PC-3 (cell line): ENCODE results near the gene TBCB. TPM values are rescaled to one million over a fixed set of nuclear protein-coding genes. Genes with fewer than 3 reads are reported as not detected.

Source experiments
- ATAC-seq: fragments of 200-7000 bp; cut with Tn5 transposase; 2 replicates; pipeline ENCODE4 v1.9.1; 2020; ENCODE audit warnings: mild to moderate bottlenecking, moderate library complexity
- BruUV-seq: library from RNA; stranded (reverse); fragments of 400-500 nt; replicated peaks from 2 replicates; lab custom pipeline; 2021; lab: Mats Ljungman, UMichigan
- CTCF ChIA-PET: fragments of 300-600 bp; sonication (Branson Sonifier 250); formaldehyde crosslinking; loops from one replicate; lab custom pipeline; 2022; ENCODE audit warnings: antibody characterized with exemption; lab: Charles Lee
- POLR2A ChIA-PET: fragments of 300-600 bp; sonication (Branson Sonifier 250); formaldehyde crosslinking; loops from one replicate; lab custom pipeline; 2022; ENCODE audit warnings: antibody characterized with exemption; ENCODE audit not compliant: unreplicated experiment; lab: Charles Lee
- DNase-seq: peaks from one replicate; pipeline ENCODE4 v3.0.0-alpha.2; 2015
- H2AFZ ChIP-seq: fragments of 300-600 bp; sonication (generic); 2 replicates; pipeline ENCODE4 v1.6.0; 2016; ENCODE audit warnings: antibody characterized with exemption, low read length
- H3F3A ChIP-seq: fragments of 300-600 bp; sonication (generic); one replicate; pipeline ENCODE4 v1.6.0; 2017; ENCODE audit warnings: antibody characterized with exemption, low read length, control low read depth, mild to moderate bottlenecking; ENCODE audit not compliant: unreplicated experiment
- H3K27ac ChIP-seq: fragments of 300-600 bp; sonication (generic); 2 replicates; pipeline ENCODE4 v1.5.1; 2016; ENCODE audit warnings: mild to moderate bottlenecking, low read length
- H3K27me3 ChIP-seq: fragments of 300-600 bp; sonication (generic); 2 replicates; pipeline ENCODE4 v1.6.1; 2016; ENCODE audit warnings: low read length, mixed read lengths
- H3K36me3 ChIP-seq: fragments of 300-600 bp; sonication (generic); 2 replicates; pipeline ENCODE4 v1.6.1; 2016; ENCODE audit warnings: low read depth, mixed run types, low read length, mixed read lengths
- H3K4me1 ChIP-seq: fragments of 300-600 bp; sonication (generic); 2 replicates; pipeline ENCODE4 v1.5.1; 2016; ENCODE audit warnings: low read length; ENCODE audit not compliant: insufficient read depth
- H3K4me2 ChIP-seq: fragments of 300-600 bp; sonication (generic); 2 replicates; pipeline ENCODE4 v1.6.0; 2016; ENCODE audit warnings: low read length
- H3K4me3 ChIP-seq: fragments of 300-600 bp; sonication (generic); 2 replicates; pipeline ENCODE4 v1.5.1; 2016; ENCODE audit warnings: mild to moderate bottlenecking, low read length, mixed read lengths
- H3K79me2 ChIP-seq: fragments of 300-600 bp; sonication (generic); 2 replicates; pipeline ENCODE4 v1.6.1; 2017; ENCODE audit warnings: low read length, mixed read lengths
- H3K9ac ChIP-seq: fragments of 300-600 bp; sonication (generic); 2 replicates; pipeline ENCODE4 v1.6.0; 2016; ENCODE audit warnings: mild to moderate bottlenecking, low read length
- H3K9me2 ChIP-seq: fragments of 300-600 bp; sonication (generic); replicated peaks from 2 replicates; pipeline ENCODE4 v1.6.1; 2016; ENCODE audit warnings: mixed run types, low read length, mixed read lengths
- H3K9me3 ChIP-seq: fragments of 300-600 bp; sonication (generic); 2 replicates; pipeline ENCODE4 v1.6.1; 2016; ENCODE audit warnings: low read length, mixed read lengths
- H4K20me1 ChIP-seq: fragments of 300-600 bp; sonication (generic); 2 replicates; pipeline ENCODE4 v1.6.1; 2016; ENCODE audit warnings: low read length, mixed read lengths
- EZH2 ChIP-seq: fragments of 300-600 bp; sonication (generic); IDR thresholded peaks from one replicate; pipeline ENCODE4 v1.6.1; 2017; ENCODE audit warnings: antibody characterized with exemption, mild to moderate bottlenecking, low read length; ENCODE audit not compliant: unreplicated experiment
- EZH2phosphoT487 ChIP-seq: fragments of 300-600 bp; sonication (generic); IDR thresholded peaks from 2 replicates; pipeline ENCODE4 v1.6.1; 2018; ENCODE audit warnings: mild to moderate bottlenecking, antibody characterized with exemption, low read length, borderline replicate concordance
- intact Hi-C: fragments of 100-400 bp; cut with micrococcal nuclease; formaldehyde crosslinking; loops from 2 replicates; pipeline ENCODE4 v1.9.0; 2023
- total RNA-seq: library from RNA; depleted of rRNA; stranded (reverse); fragments of >200 nt; gene quantifications from 2 replicates; pipeline ENCODE4 v1.2.3, GENCODE V29; 2014
- TF ChIP-seq, protein P1 (sequence below): fragments of 300-600 bp; sonication (generic); conservative IDR thresholded peaks from 2 replicates; pipeline ENCODE4 v1.5.1; 2017; ENCODE audit warnings: antibody characterized with exemption, low read depth, mild to moderate bottlenecking, low read length

Gene TBCB
- total RNA-seq, 1 experiment from 2014 or later: 260 TPM

DNA sequence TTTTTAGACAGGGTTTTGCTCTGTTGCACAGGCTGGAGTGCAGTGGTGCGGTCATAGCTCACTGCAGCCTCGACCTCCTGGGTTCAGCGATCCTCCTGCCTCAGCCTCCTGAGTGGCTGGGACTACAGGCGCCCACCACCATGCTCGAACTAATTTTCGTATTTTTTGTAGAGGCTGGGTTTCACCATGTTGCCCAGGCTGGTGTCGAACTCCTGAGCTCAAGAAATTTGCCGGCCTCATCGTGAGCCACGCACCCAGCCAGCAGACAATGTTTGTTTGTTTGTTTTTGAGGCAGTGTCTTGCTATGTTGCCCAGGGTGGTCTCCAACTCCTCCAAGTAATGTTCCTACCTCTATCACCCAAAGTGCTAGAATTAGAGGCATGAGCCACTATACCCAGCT lies 37.9 kb downstream of the TBCB start:
- no peak for DNase-seq
- H3K9me2 ChIP-seq: no peaks in the 10 kb centered on the region
- no peaks in the 10 kb centered on the region for H3K4me1 ChIP-seq
- H3K9ac ChIP-seq: no peak overlapping the region
- intact Hi-C loops: no loop called here
- no peak overlapping the region for H2AFZ ChIP-seq
- H3K4me2 ChIP-seq: no peak overlapping the region
- no peak overlapping the region for H3K27ac ChIP-seq
- no peaks in the 10 kb centered on the region for H3K9me3 ChIP-seq
- no peak for ATAC-seq
- no peaks in the 10 kb centered on the region for H3K27me3 ChIP-seq
- H3K36me3 ChIP-seq: no peaks in the 10 kb centered on the region
- H4K20me1 ChIP-seq: no peaks in the 10 kb centered on the region
- BruUV-seq: no TSS peak
- ChIA-PET POLR2A (no interaction called here), CTCF (no interaction called here)
- no peaks in the 10 kb centered on the region for H3F3A ChIP-seq
- H3K4me3 ChIP-seq: no peak overlapping the region
- no peak for TF ChIP-seq EZH2phosphoT487
- TF ChIP-seq, protein P1, sequence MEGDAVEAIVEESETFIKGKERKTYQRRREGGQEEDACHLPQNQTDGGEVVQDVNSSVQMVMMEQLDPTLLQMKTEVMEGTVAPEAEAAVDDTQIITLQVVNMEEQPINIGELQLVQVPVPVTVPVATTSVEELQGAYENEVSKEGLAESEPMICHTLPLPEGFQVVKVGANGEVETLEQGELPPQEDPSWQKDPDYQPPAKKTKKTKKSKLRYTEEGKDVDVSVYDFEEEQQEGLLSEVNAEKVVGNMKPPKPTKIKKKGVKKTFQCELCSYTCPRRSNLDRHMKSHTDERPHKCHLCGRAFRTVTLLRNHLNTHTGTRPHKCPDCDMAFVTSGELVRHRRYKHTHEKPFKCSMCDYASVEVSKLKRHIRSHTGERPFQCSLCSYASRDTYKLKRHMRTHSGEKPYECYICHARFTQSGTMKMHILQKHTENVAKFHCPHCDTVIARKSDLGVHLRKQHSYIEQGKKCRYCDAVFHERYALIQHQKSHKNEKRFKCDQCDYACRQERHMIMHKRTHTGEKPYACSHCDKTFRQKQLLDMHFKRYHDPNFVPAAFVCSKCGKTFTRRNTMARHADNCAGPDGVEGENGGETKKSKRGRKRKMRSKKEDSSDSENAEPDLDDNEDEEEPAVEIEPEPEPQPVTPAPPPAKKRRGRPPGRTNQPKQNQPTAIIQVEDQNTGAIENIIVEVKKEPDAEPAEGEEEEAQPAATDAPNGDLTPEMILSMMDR: no peak
- TF ChIP-seq EZH2: no peak
- H3K79me2 ChIP-seq: no peaks in the 10 kb centered on the region

DNA sequence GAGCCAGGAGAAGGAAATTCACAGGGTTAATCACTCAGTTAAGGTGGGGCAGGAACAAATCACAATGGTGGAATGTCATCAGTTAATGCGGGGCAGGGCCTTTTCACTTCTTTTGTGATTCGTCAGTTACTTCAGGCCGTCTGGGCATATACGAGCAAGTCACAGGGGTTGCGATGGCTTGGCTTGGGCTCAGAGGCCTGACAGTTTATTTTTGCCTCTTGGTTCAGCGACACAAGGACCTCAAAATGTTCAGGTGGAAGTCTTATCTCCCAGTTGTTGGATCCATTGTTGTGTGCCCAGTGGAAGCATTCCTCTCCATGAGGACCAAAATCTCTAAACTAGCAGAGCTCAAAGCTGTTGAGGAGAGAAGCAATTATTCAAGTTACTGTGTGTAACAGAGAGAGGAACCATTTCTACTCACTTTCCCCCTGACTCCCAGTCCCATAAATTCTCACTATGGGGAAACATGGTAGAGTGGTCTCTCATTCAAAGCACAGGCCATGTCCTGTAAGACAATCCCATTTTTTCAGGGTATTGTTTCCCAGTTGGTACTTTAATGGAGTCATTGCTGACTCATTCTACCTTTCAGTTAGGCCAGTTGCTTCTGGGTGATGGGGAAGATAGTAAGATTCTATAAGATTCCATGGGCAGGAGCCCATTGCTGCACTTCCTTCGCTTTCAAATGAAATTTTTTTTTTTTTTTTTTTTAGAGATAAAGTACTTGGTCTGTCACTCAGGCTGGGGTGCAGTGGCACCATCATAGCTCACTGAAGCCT lies 45.7 kb downstream of the TBCB start:
- Histone ChIP-seq H2AFZ (no peak overlapping the region), H3K27me3 (no peaks in the 10 kb centered on the region), H3K4me2 (no peak overlapping the region), H3K9ac (no peak overlapping the region), H3K79me2 (no peaks in the 10 kb centered on the region), H3K4me1 (no peaks in the 10 kb centered on the region), H3K9me3 (no peaks in the 10 kb centered on the region), H3K36me3 (0 out of 2 replicates have a peak, but pooled peaks cover 4% of the 10 kb centered on the region), H3K9me2 (no peaks in the 10 kb centered on the region), H3K4me3 (no peak overlapping the region), H4K20me1 (no peaks in the 10 kb centered on the region), H3F3A (no peaks in the 10 kb centered on the region), H3K27ac (no peak overlapping the region)
- no peak for TF ChIP-seq EZH2phosphoT487
- TF ChIP-seq, protein P1: no peak
- no peak for TF ChIP-seq EZH2
- DNase-seq (no peak), ATAC-seq (no peak)
- no TSS peak for BruUV-seq
- POLR2A ChIA-PET: no interaction called here
- CTCF ChIA-PET: interaction anchor here (0.7 kb wide), 1 partner anchor 525 kb away, joined by 4 read pairs; no protein-coding TSS in a partner anchor
- intact Hi-C loops: no loop called here

DNA sequence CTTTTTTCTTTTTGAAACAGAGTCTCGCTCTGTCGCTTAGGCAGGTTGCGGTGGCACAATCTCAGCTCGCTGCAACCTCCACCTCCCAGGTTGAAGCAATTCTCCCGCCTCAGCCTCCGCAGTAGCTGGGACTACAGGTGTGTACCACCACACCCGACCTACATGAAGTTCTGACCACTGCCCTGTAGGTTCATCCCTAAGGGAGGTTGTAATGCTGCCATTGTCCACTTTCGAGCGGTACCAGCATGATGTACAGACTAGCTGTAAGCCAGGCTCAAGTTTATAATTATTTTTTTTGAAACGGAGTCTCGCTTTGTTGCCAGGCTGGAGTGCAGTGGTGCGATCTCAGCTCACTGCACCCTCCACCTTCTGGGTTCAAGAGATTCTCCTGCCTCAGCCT lies 48.5 kb downstream of the TBCB start:
- no peak overlapping the region for H2AFZ ChIP-seq
- H3K79me2 ChIP-seq: no peaks in the 10 kb centered on the region
- no peak for ATAC-seq
- no peaks in the 10 kb centered on the region for H3K27me3 ChIP-seq
- H3K4me1 ChIP-seq: no peaks in the 10 kb centered on the region
- no peak for DNase-seq
- BruUV-seq: no TSS peak
- H3K4me3 ChIP-seq: no peak overlapping the region
- POLR2A ChIA-PET: no interaction called here
- no peaks in the 10 kb centered on the region for H3F3A ChIP-seq
- CTCF ChIA-PET: no interaction called here
- H3K9me3 ChIP-seq: no peaks in the 10 kb centered on the region
- H3K36me3 ChIP-seq: 0 out of 2 replicates have a peak, but pooled peaks cover 4% of the 10 kb centered on the region
- H4K20me1 ChIP-seq: no peaks in the 10 kb centered on the region
- TF ChIP-seq, protein P1: no peak
- TF ChIP-seq EZH2 (no peak), EZH2phosphoT487 (no peak)
- no peak overlapping the region for H3K27ac ChIP-seq
- H3K4me2 ChIP-seq: no peak overlapping the region
- H3K9me2 ChIP-seq: no peaks in the 10 kb centered on the region
- intact Hi-C loops: no loop called here
- H3K9ac ChIP-seq: no peak overlapping the region
